HCT116 (cell line): Measurements from ENCODE around the gene MOK. TPM values are rescaled to one million over a fixed set of nuclear protein-coding genes. Genes with fewer than 3 reads are reported as not detected.

Experiments used
- ATAC-seq: fragments of 200-7000 bp; cut with Tn5 transposase; 2 replicates; pipeline ENCODE4 v1.9.1; 2020; ENCODE audit warnings: mild to moderate bottlenecking, moderate library complexity
- BruUV-seq: library from RNA; stranded (reverse); fragments of 400-500 nt; replicated peaks from 2 replicates; lab custom pipeline; 2021; lab: Mats Ljungman, UMichigan
- CTCF ChIA-PET: fragments of 300-600 bp; sonication (Branson Sonifier 250); formaldehyde crosslinking; loops from one replicate; lab custom pipeline; 2021; ENCODE audit warnings: antibody characterized with exemption; lab: Charles Lee
- POLR2A ChIA-PET: fragments of 300-600, 350-600 bp; sonication (Branson Sonifier 250); formaldehyde crosslinking; loops from one replicate; lab custom pipeline; 2021; ENCODE audit warnings: antibody characterized with exemption; lab: Charles Lee
- RAD21 ChIA-PET, 2 experiments: fragments of 300-600 bp; sonication (Branson Sonifier 250); formaldehyde crosslinking; loops; one replicate each; lab custom pipeline; 2023; ENCODE audit warnings: low total read pairs in 2 of 2; ENCODE audit not compliant: uncharacterized antibody in 2 of 2, unreplicated experiment in 2 of 2, low non-redundant PET in 1 of 2; lab: Charles Lee
- DNase-seq: peaks from one replicate; pipeline ENCODE4 v3.0.0-alpha.2; 2010; ENCODE audit warnings: low read depth, low spot score
- H2AFZ ChIP-seq: fragments of 200-600 bp; shearing (Covaris generic), sonication (generic); 2 replicates; pipeline ENCODE4 v1.6.1; 2017; ENCODE audit warnings: low read depth, mixed run types, mixed read lengths, antibody characterized with exemption, low read length; ENCODE audit not compliant: poor library complexity, severe bottlenecking
- H3K27ac ChIP-seq: 2 replicates; pipeline ENCODE4 v1.5.1; 2012; ENCODE audit warnings: low read depth, low read length
- H3K27me3 ChIP-seq: fragments of 200-600 bp; sonication (generic); 2 replicates; pipeline ENCODE4 v1.6.1; 2016; ENCODE audit warnings: mixed run types, low read length, mixed read lengths; ENCODE audit not compliant: insufficient read depth
- H3K36me3 ChIP-seq, 2 experiments: fragments of 200-500 bp in 1 of 2; fragments of 200-600 bp in 1 of 2; sonication (Bioruptor generic) in 1 of 2; sonication (generic) in 1 of 2; 2 replicates each; pipeline versions ENCODE4 v1.5.1 to v1.6.1; 2014 to 2016; ENCODE audit warnings: low read length in 2 of 2, inconsistent platforms in 1 of 2, mixed read lengths in 1 of 2, mixed run types in 1 of 2; ENCODE audit not compliant: insufficient read depth in 2 of 2, control insufficient read depth in 1 of 2
- H3K4me1 ChIP-seq, 2 experiments: fragments of 200-600 bp in 1 of 2; sonication (generic) in 1 of 2; 2 replicates each; pipeline versions ENCODE4 v1.5.1 to v1.6.1; 2012 to 2017; ENCODE audit warnings: low read length in 2 of 2, inconsistent platforms in 1 of 2, mild to moderate bottlenecking in 1 of 2, mixed read lengths in 1 of 2, mixed run types in 1 of 2, moderate library complexity in 1 of 2; ENCODE audit not compliant: insufficient read depth in 2 of 2, control insufficient read depth in 1 of 2
- H3K4me2 ChIP-seq: fragments of 200-600 bp; sonication (generic); 2 replicates; pipeline ENCODE4 v1.6.1; 2017; ENCODE audit warnings: mixed run types, low read length, mixed read lengths
- H3K4me3 ChIP-seq, 2 experiments: fragments of 200-600 bp in 1 of 2; sonication (generic) in 1 of 2; replicated peaks in 1 of 2; 2 replicates each; pipeline ENCODE4 v1.5.1; 2011 to 2016; ENCODE audit warnings: low read length in 2 of 2, control low read depth in 1 of 2, low read depth in 1 of 2, mild to moderate bottlenecking in 1 of 2, mixed read lengths in 1 of 2, mixed run types in 1 of 2
- H3K79me2 ChIP-seq: fragments of 200-600 bp; sonication (generic); 2 replicates; pipeline ENCODE4 v1.6.1; 2017; ENCODE audit warnings: mild to moderate bottlenecking, mixed run types, low read length, moderate library complexity, mixed read lengths; ENCODE audit not compliant: insufficient read depth
- H3K9ac ChIP-seq: fragments of 200-600 bp; sonication (generic); 2 replicates; pipeline ENCODE4 v1.6.1; 2016; ENCODE audit warnings: low read length, mixed read lengths
- H3K9me2 ChIP-seq: fragments of 200-600 bp; sonication (generic), shearing (Covaris generic); 2 replicates; pipeline ENCODE4 v1.6.1; 2017; ENCODE audit warnings: mixed run types, mild to moderate bottlenecking, moderate library complexity; ENCODE audit not compliant: insufficient read depth
- H3K9me3 ChIP-seq, 2 experiments: fragments of 200-500 bp in 1 of 2; fragments of 200-600 bp in 1 of 2; sonication (Bioruptor generic) in 1 of 2; sonication (generic) in 1 of 2; 2 replicates each; pipeline ENCODE4 v1.6.1; 2014 to 2017; ENCODE audit warnings: low read length in 2 of 2, mixed read lengths in 2 of 2, inconsistent platforms in 1 of 2, low read depth in 1 of 2, mild to moderate bottlenecking in 1 of 2, mixed run types in 1 of 2, moderate library complexity in 1 of 2; ENCODE audit not compliant: control insufficient read depth in 1 of 2, insufficient read depth in 1 of 2
- H4K20me1 ChIP-seq: fragments of 200-600 bp; sonication (generic), shearing (Covaris generic); 2 replicates; pipeline ENCODE4 v1.6.1; 2017; ENCODE audit warnings: mixed run types, mild to moderate bottlenecking, moderate library complexity; ENCODE audit not compliant: insufficient read depth
- ATF3 ChIP-seq: IDR thresholded peaks from 2 replicates; pipeline ENCODE4 v1.6.1; 2012
- CBX3 ChIP-seq: IDR thresholded peaks from 2 replicates; pipeline ENCODE4 v1.6.1; 2012; ENCODE audit warnings: low read depth
- CEBPB ChIP-seq: IDR thresholded peaks from 2 replicates; pipeline ENCODE4 v1.6.1; 2012; ENCODE audit warnings: low read depth
- CTCF ChIP-seq, 3 experiments: fragments of 200-600 bp in 1 of 3; sonication (generic) in 1 of 3; IDR thresholded peaks in 2 of 3; conservative IDR thresholded peaks in 1 of 3; 2 replicates each; pipeline ENCODE4 v1.5.1; 2012 to 2017; ENCODE audit warnings: low read depth in 2 of 3, low read length in 2 of 3, antibody characterized with exemption in 1 of 3, borderline replicate concordance in 1 of 3, control low read depth in 1 of 3, mild to moderate bottlenecking in 1 of 3, mixed read lengths in 1 of 3, mixed run types in 1 of 3, moderate library complexity in 1 of 3; ENCODE audit not compliant: insufficient read depth in 1 of 3
- EGR1 ChIP-seq: IDR thresholded peaks from 2 replicates; pipeline ENCODE4 v1.6.1; 2012; ENCODE audit warnings: low read depth
- ELF1 ChIP-seq: IDR thresholded peaks from 2 replicates; pipeline ENCODE4 v1.6.1; 2012; ENCODE audit warnings: low read depth, borderline replicate concordance
- EZH2phosphoT487 ChIP-seq: fragments of 200-600 bp; IDR thresholded peaks from 2 replicates; pipeline ENCODE4 v1.6.1; 2018; ENCODE audit warnings: antibody characterized with exemption, borderline replicate concordance
- FOSL1 ChIP-seq: IDR thresholded peaks from 2 replicates; pipeline ENCODE4 v1.6.1; 2012; ENCODE audit warnings: low read depth
- JUND ChIP-seq: IDR thresholded peaks from 2 replicates; pipeline ENCODE4 v1.6.1; 2012
- MAX ChIP-seq: IDR thresholded peaks from 2 replicates; pipeline ENCODE4 v1.6.1; 2012
- POLR2A ChIP-seq: IDR thresholded peaks from 2 replicates; pipeline ENCODE4 v1.7.0; 2011; ENCODE audit warnings: borderline replicate concordance; ENCODE audit not compliant: insufficient read depth, insufficient read length; ENCODE audit errors: extremely low read depth
- POLR2AphosphoS5 ChIP-seq: IDR thresholded peaks from 2 replicates; pipeline ENCODE4 v1.6.1; 2011; ENCODE audit warnings: mild to moderate bottlenecking, low read depth, low read length, moderate library complexity
- RAD21 ChIP-seq: IDR thresholded peaks from 2 replicates; pipeline ENCODE4 v1.6.1; 2012; ENCODE audit warnings: low read depth, mild to moderate bottlenecking
- SP1 ChIP-seq: IDR thresholded peaks from 2 replicates; pipeline ENCODE4 v1.6.1; 2012; ENCODE audit warnings: low read depth
- SRF ChIP-seq: IDR thresholded peaks from 2 replicates; pipeline ENCODE4 v1.6.1; 2012; ENCODE audit warnings: low read depth
- YY1 ChIP-seq: IDR thresholded peaks from 2 replicates; pipeline ENCODE4 v1.6.1; 2011; ENCODE audit warnings: low read length, low read depth, moderate library complexity, mild to moderate bottlenecking; ENCODE audit not compliant: insufficient replicate concordance; ENCODE audit errors: extremely low read depth
- ZBTB33 ChIP-seq: IDR thresholded peaks from 2 replicates; pipeline ENCODE4 v1.6.1; 2011; ENCODE audit warnings: mild to moderate bottlenecking, low read length, moderate library complexity; ENCODE audit not compliant: insufficient replicate concordance; ENCODE audit errors: extremely low read depth
- ZFX ChIP-seq: fragments of 450-650 bp; IDR thresholded peaks from 2 replicates; pipeline ENCODE4 v1.6.1; 2017
- ZNF274 ChIP-seq: fragments of 200-500 bp; sonication (Bioruptor generic); IDR thresholded peaks from 2 replicates; pipeline ENCODE4 v1.6.1; 2014; ENCODE audit warnings: mild to moderate bottlenecking, low read depth, low read length, inconsistent platforms
- intact Hi-C: fragments of 100-400 bp; cut with micrococcal nuclease; formaldehyde crosslinking; loops from 2 replicates; pipeline ENCODE4 v1.10.0; 2022
- total RNA-seq: library from RNA; stranded (reverse); gene quantifications from one replicate; pipeline ENCODE4 v1.2.1, GENCODE V29; 2021; ENCODE audit not compliant: unreplicated experiment

Gene MOK
- total RNA-seq, 1 experiment from 2014 or later, result 9.4 TPM

DNA sequence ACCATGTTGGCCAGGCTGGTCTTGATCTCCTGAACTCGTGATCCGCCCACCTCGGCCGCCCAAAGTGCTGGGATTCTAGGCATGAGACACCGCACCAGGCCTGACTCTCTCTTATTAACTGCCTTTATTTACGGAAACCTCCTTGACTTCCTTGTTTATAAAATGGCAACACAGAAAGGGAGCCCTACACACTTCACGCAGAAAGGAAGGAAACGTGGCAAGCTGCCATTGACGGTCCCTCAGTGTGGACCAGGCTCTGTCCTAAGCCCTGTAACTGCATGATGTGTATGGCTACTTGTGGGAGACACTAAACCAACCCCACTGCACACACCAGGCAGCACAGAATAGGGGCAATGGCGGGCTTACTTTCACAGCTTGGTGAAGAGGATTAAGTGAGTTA lies 46.1 kb upstream of the MOK start:
- ChIA-PET RAD21 (no interaction called here), POLR2A (interaction anchor here (0.6 to 0.7 kb wide), 2 partner anchors 404 to 784 kb away, joined by 4 read pairs; no protein-coding TSS in a partner anchor)
- H2AFZ ChIP-seq, result no peak overlapping the region
- no peak for TF ChIP-seq EGR1
- no peak for TF ChIP-seq CTCF (IDR thresholded peaks at IDR 0.05 in 2 of 3, conservative IDR thresholded peaks at IDR 0.05 in 1 of 3; ENCODE audit: borderline replicate concordance in 1 of 3, insufficient read depth in 1 of 3, low read depth in 2 of 3, low read length in 2 of 3)
- no peak for TF ChIP-seq ELF1
- TF ChIP-seq ZBTB33, result no peak
- TF ChIP-seq POLR2AphosphoS5, result no peak
- no peak for TF ChIP-seq MAX
- TF ChIP-seq ATF3, result no peak
- no peak for TF ChIP-seq SRF
- TF ChIP-seq CBX3, result no peak
- no peak for TF ChIP-seq SP1
- TF ChIP-seq POLR2A, result no peak
- TF ChIP-seq RAD21, result no peak
- no peak for TF ChIP-seq ZFX
- TF ChIP-seq FOSL1, result no peak
- no peak for TF ChIP-seq YY1
- TF ChIP-seq CEBPB, result no peak
- no peak for TF ChIP-seq JUND
- no peak for TF ChIP-seq ZNF274
- TF ChIP-seq EZH2phosphoT487, result no peak
- TF ChIP-seq, all 23 proteins: peak for 0
- H3K9ac ChIP-seq, result no peak overlapping the region
- H3K9me2 ChIP-seq, result no peaks in the 10 kb centered on the region
- no TSS peak for BruUV-seq
- no peaks in the 10 kb centered on the region for H3K27me3 ChIP-seq
- no peaks in the 10 kb centered on the region for H3K4me1 ChIP-seq
- no peaks in the 10 kb centered on the region for H3K9me3 ChIP-seq
- H3K4me2 ChIP-seq, result no peak overlapping the region
- CTCF ChIA-PET, result no interaction called here
- ATAC-seq (no peak), DNase-seq (no peak)
- no peaks in the 10 kb centered on the region for H3K79me2 ChIP-seq
- no peak overlapping the region for H3K27ac ChIP-seq
- H3K36me3 ChIP-seq, result peaks cover 11 to 28% of the 10 kb centered on the region in 2 experiments; a peak in 3 of 4 replicates
- no peak overlapping the region for H3K4me3 ChIP-seq
- intact Hi-C loops, result no loop called here
- H4K20me1 ChIP-seq, result no peaks in the 10 kb centered on the region
